Suprapubic skin (tissue), 4 donors: ENCODE results near the gene GRIK5.

Experiments
- EP300 ChIP-seq: sonication (generic); formaldehyde crosslinking; IDR thresholded peaks from one replicate; pipeline ENCODE4 v1.6.1; 2017; ENCODE audit warnings: antibody characterized with exemption
- POLR2A ChIP-seq, 2 donors: fragments of 450-650 bp; IDR thresholded peaks; one replicate each; pipeline ENCODE4 v1.6.1; 2017; ENCODE audit warnings: antibody characterized with exemption in 2 of 2, mild to moderate bottlenecking in 2 of 2, moderate library complexity in 2 of 2
- POLR2AphosphoS5 ChIP-seq, 3 donors: sonication (generic); formaldehyde crosslinking; IDR thresholded peaks; one replicate each; pipeline ENCODE4 v1.6.1; 2017; ENCODE audit warnings: antibody characterized with exemption in 3 of 3
- TF ChIP-seq, protein P1 (sequence below), 2 donors: fragments of 200-600 bp in 1 of 2; fragments of 450-650 bp in 1 of 2; sonication (generic) in 1 of 2; IDR thresholded peaks; one replicate each; pipeline ENCODE4 v1.5.1; 2016 to 2019; ENCODE audit warnings: antibody characterized with exemption in 2 of 2, mild to moderate bottlenecking in 1 of 2, moderate library complexity in 1 of 2

DNA sequence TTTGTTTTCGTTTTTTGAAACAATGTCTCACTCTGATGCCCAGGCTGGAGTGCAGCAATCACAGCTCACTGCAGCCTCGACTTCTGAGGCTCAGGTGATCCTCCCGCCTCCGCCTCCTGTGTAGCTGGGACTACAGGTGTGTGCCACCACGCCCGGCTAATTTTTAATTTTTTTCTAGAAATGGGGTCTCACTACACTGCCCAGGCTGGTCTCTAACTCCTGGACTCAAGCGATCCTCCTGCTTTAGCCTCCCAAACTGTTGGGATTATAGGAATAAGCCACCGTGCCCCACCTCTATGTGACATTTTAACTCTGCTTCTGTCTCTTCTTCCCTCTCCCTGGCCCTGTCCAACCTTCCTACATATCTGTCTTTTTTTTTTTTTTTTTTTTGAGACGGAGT lies 81.1 kb downstream of the GRIK5 start:
- TF ChIP-seq POLR2A (IDR thresholded peaks at IDR 0.05) (no peak), EP300 (no peak), POLR2AphosphoS5 (IDR thresholded peaks at IDR 0.05) (no peak)
- TF ChIP-seq, protein P1, sequence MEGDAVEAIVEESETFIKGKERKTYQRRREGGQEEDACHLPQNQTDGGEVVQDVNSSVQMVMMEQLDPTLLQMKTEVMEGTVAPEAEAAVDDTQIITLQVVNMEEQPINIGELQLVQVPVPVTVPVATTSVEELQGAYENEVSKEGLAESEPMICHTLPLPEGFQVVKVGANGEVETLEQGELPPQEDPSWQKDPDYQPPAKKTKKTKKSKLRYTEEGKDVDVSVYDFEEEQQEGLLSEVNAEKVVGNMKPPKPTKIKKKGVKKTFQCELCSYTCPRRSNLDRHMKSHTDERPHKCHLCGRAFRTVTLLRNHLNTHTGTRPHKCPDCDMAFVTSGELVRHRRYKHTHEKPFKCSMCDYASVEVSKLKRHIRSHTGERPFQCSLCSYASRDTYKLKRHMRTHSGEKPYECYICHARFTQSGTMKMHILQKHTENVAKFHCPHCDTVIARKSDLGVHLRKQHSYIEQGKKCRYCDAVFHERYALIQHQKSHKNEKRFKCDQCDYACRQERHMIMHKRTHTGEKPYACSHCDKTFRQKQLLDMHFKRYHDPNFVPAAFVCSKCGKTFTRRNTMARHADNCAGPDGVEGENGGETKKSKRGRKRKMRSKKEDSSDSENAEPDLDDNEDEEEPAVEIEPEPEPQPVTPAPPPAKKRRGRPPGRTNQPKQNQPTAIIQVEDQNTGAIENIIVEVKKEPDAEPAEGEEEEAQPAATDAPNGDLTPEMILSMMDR (IDR thresholded peaks at IDR 0.05) = no peak
